ENCODE data around the gene PANX2. TPM values are rescaled to one million over a fixed set of nuclear protein-coding genes. Genes with fewer than 3 reads are reported as not detected.

Gene PANX2
- total RNA-seq, 1 donor from 2014 or later, result 0.58 TPM

GRCh38 chr22:50174382-50175190 is 4.1 kb downstream of the PANX2 start:
- DNase-seq, result no peak
- Histone ChIP-seq H3K4me3 (no peak overlapping the region), H3K9me3 (replicated peaks) (no peaks in the 10 kb centered on the region), H3K36me3 (no peaks in the 10 kb centered on the region), H3K27me3 (ENCODE audit: low read depth) (peaks cover 94% of the 10 kb centered on the region), H3K4me1 (peaks cover 9% of the 10 kb centered on the region), H3K27ac (replicated peaks) (no peak overlapping the region)
- intact Hi-C loops (cut with micrococcal nuclease), result no loop called here
- no peak for TF ChIP-seq CTCF (IDR thresholded peaks at IDR 0.05; ENCODE audit: borderline replicate concordance)

GRCh38 chr22:50175191-50175461 is 4.6 kb downstream of the PANX2 start:
- intact Hi-C loops (cut with micrococcal nuclease), result no loop called here
- Histone ChIP-seq H3K9me3 (replicated peaks) (no peaks in the 10 kb centered on the region), H3K36me3 (no peaks in the 10 kb centered on the region), H3K27ac (replicated peaks) (no peak overlapping the region), H3K4me1 (peaks cover 5% of the 10 kb centered on the region), H3K4me3 (no peak overlapping the region), H3K27me3 (ENCODE audit: low read depth) (peaks cover 94% of the 10 kb centered on the region)
- no peak for TF ChIP-seq CTCF (IDR thresholded peaks at IDR 0.05; ENCODE audit: borderline replicate concordance)
- DNase-seq, result no peak

GRCh38 chr22:50175921-50176849 is 5.7 kb downstream of the PANX2 start:
- H3K9me3 ChIP-seq (replicated peaks), result no peaks in the 10 kb centered on the region
- no peak for TF ChIP-seq CTCF (IDR thresholded peaks at IDR 0.05; ENCODE audit: borderline replicate concordance)
- no peak for DNase-seq
- peaks cover 94% of the 10 kb centered on the region for H3K27me3 ChIP-seq (ENCODE audit: low read depth)
- H3K4me3 ChIP-seq, result no peak overlapping the region
- intact Hi-C loops (cut with micrococcal nuclease), result no loop called here
- H3K4me1 ChIP-seq, result no peaks in the 10 kb centered on the region
- no peak overlapping the region for H3K27ac ChIP-seq (replicated peaks)
- no peaks in the 10 kb centered on the region for H3K36me3 ChIP-seq

GRCh38 chr22:50176850-50177536 is 6.5 kb downstream of the PANX2 start:
- peaks cover 86% of the 10 kb centered on the region for H3K27me3 ChIP-seq (ENCODE audit: low read depth)
- no peak overlapping the region for H3K27ac ChIP-seq (replicated peaks)
- H3K9me3 ChIP-seq (replicated peaks), result no peaks in the 10 kb centered on the region
- H3K4me1 ChIP-seq, result no peaks in the 10 kb centered on the region
- TF ChIP-seq CTCF (IDR thresholded peaks at IDR 0.05; ENCODE audit: borderline replicate concordance), result no peak
- intact Hi-C loops (cut with micrococcal nuclease), result no loop called here
- no peak for DNase-seq
- H3K36me3 ChIP-seq, result no peaks in the 10 kb centered on the region
- no peak overlapping the region for H3K4me3 ChIP-seq

All from left ventricle myocardium inferior (tissue), 1 donor.